Kasumi-1 (cell line): ENCODE measurements around the gene ZNF423.

Source experiments
- DNase-seq, 2 experiments: peaks; one replicate each; lab custom pipeline; 2025; lab: John Stamatoyannopoulos, UW

ZNF423 gene

GRCh38 chr16:49754495-49755312 is 101.2 kb downstream of the ZNF423 start:
- DNase-seq: no peak

- no peak for DNase-seq
These were observed 105.4 kb downstream of the ZNF423 start for GRCh38 chr16:49750341-49751000.

- DNase-seq: no peak
These were observed 106.1 kb downstream of the ZNF423 start for GRCh38 chr16:49749816-49750215.

- DNase-seq: no peak
These were observed 107.6 kb downstream of the ZNF423 start for GRCh38 chr16:49748322-49748721.

GRCh38 chr16:49747654-49748053 is 108.3 kb downstream of the ZNF423 start:
- no peak for DNase-seq

GRCh38 chr16:49746545-49746944 is 109.4 kb downstream of the ZNF423 start:
- no peak for DNase-seq

- DNase-seq: no peak
These were observed 110.6 kb downstream of the ZNF423 start for GRCh38 chr16:49745311-49745747.

- no peak for DNase-seq
These were observed 111.4 kb downstream of the ZNF423 start for GRCh38 chr16:49744244-49745220.

- DNase-seq: no peak
These were observed 112.3 kb downstream of the ZNF423 start for GRCh38 chr16:49743658-49744057.

- DNase-seq: no peak
These were observed 112.8 kb downstream of the ZNF423 start for GRCh38 chr16:49743203-49743464.

GRCh38 chr16:49742428-49743202 is 113.3 kb downstream of the ZNF423 start:
- no peak for DNase-seq

- DNase-seq: no peak
These were observed 115.7 kb downstream of the ZNF423 start for GRCh38 chr16:49740256-49740655.

- DNase-seq: no peak
These were observed 116.5 kb downstream of the ZNF423 start for GRCh38 chr16:49739381-49739780.

GRCh38 chr16:49738832-49739231 is 117.1 kb downstream of the ZNF423 start:
- DNase-seq: no peak

- no peak for DNase-seq
These were observed 117.9 kb downstream of the ZNF423 start for GRCh38 chr16:49738001-49738400.

GRCh38 chr16:49737541-49737940 is 118.4 kb downstream of the ZNF423 start:
- no peak for DNase-seq

GRCh38 chr16:49734331-49734730 is 121.6 kb downstream of the ZNF423 start:
- DNase-seq: no peak

- no peak for DNase-seq
These were observed 122.5 kb downstream of the ZNF423 start for GRCh38 chr16:49733313-49734009.

- DNase-seq: no peak
These were observed 124.0 kb downstream of the ZNF423 start for GRCh38 chr16:49731911-49732310.

- no peak for DNase-seq
These were observed 125.1 kb downstream of the ZNF423 start for GRCh38 chr16:49730772-49731171.

GRCh38 chr16:49727611-49728010 is 128.3 kb downstream of the ZNF423 start:
- DNase-seq: no peak
